AG09319 (cell line): ENCODE results near the gene FHIT.

Source experiments
- DNase-seq: peaks from one replicate; pipeline ENCODE4 v3.0.0-alpha.2; 2010; ENCODE audit warnings: low read depth; ENCODE audit errors: extremely low read depth
- TF ChIP-seq, protein P1 (sequence below): IDR thresholded peaks from 2 replicates; pipeline ENCODE4 v1.5.1; 2011; ENCODE audit warnings: low read depth, mild to moderate bottlenecking, inconsistent platforms, low read length, moderate library complexity

Gene FHIT

GRCh38 chr3:60448696-60449095 lies 802.6 kb downstream of the FHIT start:
- TF ChIP-seq, protein P1, sequence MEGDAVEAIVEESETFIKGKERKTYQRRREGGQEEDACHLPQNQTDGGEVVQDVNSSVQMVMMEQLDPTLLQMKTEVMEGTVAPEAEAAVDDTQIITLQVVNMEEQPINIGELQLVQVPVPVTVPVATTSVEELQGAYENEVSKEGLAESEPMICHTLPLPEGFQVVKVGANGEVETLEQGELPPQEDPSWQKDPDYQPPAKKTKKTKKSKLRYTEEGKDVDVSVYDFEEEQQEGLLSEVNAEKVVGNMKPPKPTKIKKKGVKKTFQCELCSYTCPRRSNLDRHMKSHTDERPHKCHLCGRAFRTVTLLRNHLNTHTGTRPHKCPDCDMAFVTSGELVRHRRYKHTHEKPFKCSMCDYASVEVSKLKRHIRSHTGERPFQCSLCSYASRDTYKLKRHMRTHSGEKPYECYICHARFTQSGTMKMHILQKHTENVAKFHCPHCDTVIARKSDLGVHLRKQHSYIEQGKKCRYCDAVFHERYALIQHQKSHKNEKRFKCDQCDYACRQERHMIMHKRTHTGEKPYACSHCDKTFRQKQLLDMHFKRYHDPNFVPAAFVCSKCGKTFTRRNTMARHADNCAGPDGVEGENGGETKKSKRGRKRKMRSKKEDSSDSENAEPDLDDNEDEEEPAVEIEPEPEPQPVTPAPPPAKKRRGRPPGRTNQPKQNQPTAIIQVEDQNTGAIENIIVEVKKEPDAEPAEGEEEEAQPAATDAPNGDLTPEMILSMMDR: no peak
- DNase-seq: no peak

DNA sequence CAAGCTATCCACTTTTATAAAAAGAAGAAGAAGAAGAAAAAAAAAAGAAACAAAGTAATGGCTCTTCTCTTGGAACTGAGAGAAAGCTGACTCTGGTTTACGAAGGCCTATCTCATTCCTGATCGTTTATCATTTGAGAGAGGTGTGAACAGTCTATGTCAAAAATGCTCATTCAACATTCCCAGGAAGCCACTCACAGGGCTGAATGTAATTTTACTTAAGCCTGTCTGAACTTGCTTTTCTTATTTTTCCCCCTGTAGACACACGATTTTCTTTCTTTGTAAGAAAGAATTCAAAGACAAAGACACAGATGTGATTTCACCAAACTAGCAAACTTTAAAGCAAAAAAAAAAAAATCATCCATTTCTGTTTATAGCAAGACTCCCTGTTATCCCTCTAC lies 805.8 kb downstream of the FHIT start:
- DNase-seq: no peak
- TF ChIP-seq, protein P1: no peak

DNA sequence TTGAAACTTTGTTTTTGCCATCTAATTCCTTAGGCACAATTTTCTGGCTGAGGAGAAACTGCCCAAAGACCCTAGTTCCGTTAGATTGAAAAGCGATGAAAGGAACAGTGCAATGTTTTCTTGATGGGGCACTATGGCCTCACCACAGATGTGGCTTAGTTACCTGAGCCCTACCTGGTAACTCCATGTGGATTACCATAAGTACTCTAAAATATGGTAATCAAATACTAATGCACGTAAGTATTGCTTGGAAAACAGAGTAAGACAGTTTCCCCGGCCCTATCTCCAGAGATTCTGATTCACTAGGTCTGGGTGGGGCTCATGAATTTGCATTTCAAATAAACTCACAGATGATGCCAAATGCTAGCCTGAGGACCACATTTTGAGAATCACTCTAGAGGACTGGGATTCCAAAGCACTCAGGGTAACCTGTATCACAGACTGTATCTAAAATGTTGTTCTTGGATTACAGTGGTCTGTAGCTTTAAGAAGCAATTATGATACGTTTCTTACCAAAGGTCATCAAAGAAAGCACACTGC lies 806.3 kb downstream of the FHIT start:
- DNase-seq: no peak
- TF ChIP-seq, protein P1: no peak

DNA sequence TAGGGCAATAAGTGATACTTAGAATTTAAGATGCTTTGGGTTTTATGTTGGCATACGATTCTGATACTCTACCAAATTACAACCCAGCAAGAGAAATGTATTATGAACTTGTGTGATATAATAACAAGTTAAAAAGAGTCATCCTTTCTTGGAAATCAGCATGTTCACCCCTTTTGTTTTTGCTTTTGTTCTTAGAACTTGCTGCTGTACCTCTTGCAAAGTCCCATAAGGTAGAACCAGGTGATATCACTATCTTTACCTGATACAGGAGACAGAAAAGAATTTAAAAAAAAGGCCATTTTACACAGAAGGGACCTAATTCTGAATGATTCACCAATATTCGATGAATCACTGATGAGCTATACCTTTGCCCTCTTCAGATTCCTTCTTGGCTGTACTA lies 810.4 kb downstream of the FHIT start:
- DNase-seq: no peak
- TF ChIP-seq, protein P1: no peak

DNA sequence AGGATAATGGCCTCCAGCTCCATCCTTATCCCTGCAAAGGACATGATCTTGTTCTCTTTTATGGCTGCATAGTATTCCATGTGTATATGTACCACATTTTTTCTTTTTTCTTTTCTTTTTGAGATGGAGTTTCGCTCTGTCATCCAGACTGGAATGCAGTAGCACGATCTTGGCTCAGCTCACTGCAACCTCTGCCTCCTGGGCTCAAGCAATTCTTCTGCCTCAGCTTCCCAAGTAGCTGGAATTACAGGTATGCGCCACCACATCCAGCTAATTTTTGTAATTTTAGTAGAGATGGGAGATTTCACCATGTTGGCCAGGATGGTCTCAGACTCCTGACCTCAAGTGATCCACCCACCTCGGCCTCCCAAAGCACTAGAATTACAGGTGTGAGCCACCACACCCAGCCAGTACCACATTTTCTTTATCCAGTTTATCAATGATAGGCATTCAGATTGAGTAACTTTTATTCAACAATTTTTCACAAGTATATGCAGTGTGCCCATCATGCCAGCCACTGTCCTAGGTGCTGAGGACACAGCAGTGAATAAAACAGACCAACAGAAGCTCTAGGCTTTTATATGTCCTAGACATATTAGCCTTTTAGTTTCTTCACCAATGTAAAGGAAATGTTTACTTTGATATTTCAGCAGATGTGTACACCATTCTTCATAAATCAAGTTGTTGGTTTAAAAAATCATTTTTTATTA lies 815.2 kb downstream of the FHIT start:
- TF ChIP-seq, protein P1: no peak

GRCh38 chr3:60434950-60435349 lies 816.3 kb downstream of the FHIT start:
- TF ChIP-seq, protein P1: no peak

More for the DNA sequence above, 815.2 kb downstream of the FHIT start:
- DNase-seq: no peak

GRCh38 chr3:60434323-60434722 lies 816.9 kb downstream of the FHIT start:
- TF ChIP-seq, protein P1: no peak
- no peak for DNase-seq

More at GRCh38 chr3:60434950-60435349, 816.3 kb downstream of the FHIT start:
- no peak for DNase-seq
